ENCODE results near the gene GPRIN2.
"Not testable (repeated sequence)": the region's sequence is repeated elsewhere in the genome, so short reads cannot be mapped to it uniquely, and the experiment has no call there.

GPRIN2 gene

GRCh38 chr10:46556515-46557318 lies at the start of gene GPRIN2:
Gene GPRIN2 (minus strand): TSS chr10:46556658. CDS start chr10:46550736, 5,922 bp downstream.
- no peak for DNase-seq (ENCODE audit: low read depth in 2 of 2)

DNA sequence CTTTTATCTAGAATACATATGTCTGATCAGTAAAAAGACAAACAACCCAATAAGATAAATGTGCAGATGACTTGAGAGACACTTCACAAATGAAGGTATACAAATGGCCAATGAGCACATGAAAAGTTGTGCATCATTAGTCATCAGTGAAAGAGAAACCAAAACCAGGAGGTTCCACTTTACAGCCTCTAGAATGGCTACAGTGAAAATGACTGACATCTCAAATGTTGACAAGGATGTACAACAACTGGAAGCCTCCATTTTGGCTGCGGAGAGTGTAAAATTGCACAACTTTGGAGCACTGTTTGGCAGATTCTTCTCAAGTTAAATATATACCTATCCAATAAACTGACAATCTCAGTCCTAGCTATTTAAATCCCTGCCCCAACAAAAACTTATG lies 44.1 kb upstream of the GPRIN2 start:
- not testable (repeated sequence) for DNase-seq (ENCODE audit: low read depth in 2 of 2)

- not testable (repeated sequence) for DNase-seq (ENCODE audit: low read depth in 2 of 2)
These were observed 41.3 kb upstream of the GPRIN2 start for GRCh38 chr10:46597616-46598246.

GRCh38 chr10:46596570-46596969 lies 40.1 kb upstream of the GPRIN2 start:
- not testable (repeated sequence) for DNase-seq (ENCODE audit: low read depth in 2 of 2)

GRCh38 chr10:46594453-46595063 lies 38.1 kb upstream of the GPRIN2 start:
- not testable (repeated sequence) for DNase-seq (ENCODE audit: low read depth in 2 of 2)

DNA sequence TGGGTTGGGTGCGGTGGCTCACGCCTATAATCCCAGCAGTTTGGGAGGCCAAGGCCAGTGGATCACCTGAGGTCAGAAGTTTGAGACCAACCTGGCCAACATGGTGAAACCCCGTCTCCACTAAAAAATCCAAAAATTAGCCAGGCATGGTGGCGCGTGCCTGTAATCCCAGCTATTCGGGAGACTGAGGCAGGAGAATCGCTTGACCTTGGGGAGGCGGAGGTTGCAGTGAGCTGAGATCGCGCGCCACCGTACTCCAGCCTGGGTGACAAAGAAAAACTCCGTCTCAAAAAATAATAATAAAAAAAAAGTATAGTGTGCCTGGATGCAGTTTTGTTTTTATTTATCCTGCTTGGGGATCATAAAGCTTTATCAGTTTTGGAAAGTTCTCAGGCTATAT lies 36.8 kb upstream of the GPRIN2 start:
- DNase-seq (ENCODE audit: low read depth in 2 of 2) = not testable (repeated sequence)

- not testable (repeated sequence) for DNase-seq (ENCODE audit: low read depth in 2 of 2)
These were observed 34.6 kb upstream of the GPRIN2 start for GRCh38 chr10:46591053-46591452.

DNA sequence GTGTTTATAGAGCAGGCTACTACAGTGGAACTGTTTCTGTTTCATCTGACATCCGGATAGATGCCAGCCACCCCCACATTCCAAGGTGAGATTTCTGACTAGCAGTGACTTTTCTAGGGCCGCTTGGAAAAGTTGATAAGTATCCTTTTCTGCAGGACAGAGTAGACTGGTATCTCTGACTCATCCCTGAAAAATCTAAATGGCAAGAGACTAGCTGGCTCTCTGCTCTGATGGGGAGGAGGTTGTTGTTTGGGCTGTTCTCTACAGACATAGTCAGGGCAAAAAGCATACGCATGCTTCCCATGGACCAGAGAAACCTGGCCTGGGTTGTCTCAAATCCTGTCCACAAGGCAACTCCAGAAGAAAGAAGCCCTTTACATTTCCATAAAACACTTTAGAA lies 33.1 kb upstream of the GPRIN2 start:
- not testable (repeated sequence) for DNase-seq (ENCODE audit: low read depth in 2 of 2)

GRCh38 chr10:46588221-46588620 lies 31.8 kb upstream of the GPRIN2 start:
- DNase-seq (ENCODE audit: low read depth in 2 of 2) = not testable (repeated sequence)

DNA sequence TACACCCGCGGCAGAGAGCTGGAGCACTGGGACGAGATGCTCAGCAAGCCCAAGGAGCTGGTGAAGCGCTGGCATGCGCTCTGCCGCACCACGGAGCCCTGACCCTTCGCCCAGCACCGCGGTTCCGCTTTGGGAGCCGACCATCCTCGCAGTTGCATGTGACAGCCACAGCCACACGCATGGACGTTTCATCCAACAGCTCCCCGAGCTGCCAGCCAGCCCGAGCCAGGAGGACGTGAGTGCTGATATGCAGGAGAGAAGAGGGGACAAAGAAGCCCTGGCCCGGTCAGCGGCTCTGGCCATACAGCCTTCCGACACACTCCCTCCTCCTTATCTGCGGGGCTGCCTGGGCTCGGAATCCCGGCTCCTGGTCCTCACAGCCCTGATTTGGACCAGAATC lies 31.1 kb upstream of the GPRIN2 start:
- DNase-seq (ENCODE audit: low read depth in 2 of 2) = not testable (repeated sequence)

- DNase-seq (ENCODE audit: low read depth in 2 of 2) = not testable (repeated sequence)
These were observed 28.8 kb upstream of the GPRIN2 start for GRCh38 chr10:46585246-46585645.

GRCh38 chr10:46584196-46584595 lies 27.7 kb upstream of the GPRIN2 start:
- not testable (repeated sequence) for DNase-seq (ENCODE audit: low read depth in 2 of 2)

DNA sequence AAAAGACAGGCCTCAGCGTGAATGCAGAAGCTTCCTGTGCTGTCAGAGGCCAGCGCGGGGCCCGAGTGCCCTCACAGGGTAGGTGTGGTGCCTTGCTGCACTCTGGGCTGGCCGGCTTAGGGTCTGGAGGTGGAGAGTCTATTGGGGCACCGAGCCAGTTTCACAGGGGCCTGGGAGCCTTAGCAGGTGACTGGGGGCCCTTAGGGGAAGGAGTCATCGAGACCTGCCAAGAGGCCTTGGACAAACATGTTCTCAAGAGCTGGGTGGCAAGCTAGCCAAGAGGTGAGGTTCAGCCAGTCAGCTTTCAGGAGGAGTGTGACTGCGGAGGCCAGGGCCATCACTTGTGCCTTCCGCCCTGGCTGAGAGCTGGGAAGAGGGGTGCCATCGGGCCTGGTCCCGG lies 26.1 kb upstream of the GPRIN2 start:
- DNase-seq (ENCODE audit: low read depth in 2 of 2) = not testable (repeated sequence)

DNA sequence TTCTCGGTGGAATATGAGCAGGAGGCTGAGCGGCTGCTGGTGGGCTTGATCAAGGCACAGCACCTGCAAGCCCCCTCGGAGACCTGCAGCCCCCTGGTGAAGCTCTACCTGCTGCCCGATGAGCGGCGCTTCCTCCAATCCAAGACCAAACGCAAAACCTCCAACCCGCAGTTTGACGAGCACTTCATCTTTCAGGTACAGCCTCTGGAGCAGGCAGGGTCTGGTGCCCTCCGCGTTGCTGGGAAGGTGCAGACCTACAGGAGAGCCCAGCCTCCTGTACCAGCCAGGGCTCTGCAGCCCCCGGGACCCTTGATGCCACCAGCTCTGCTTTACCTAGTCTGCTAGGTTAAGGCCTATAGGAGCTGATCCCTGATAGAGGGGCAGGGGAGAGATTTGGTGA lies 25.5 kb upstream of the GPRIN2 start:
- DNase-seq (ENCODE audit: low read depth in 2 of 2) = not testable (repeated sequence)

- DNase-seq (ENCODE audit: low read depth in 2 of 2) = not testable (repeated sequence)
These were observed 22.9 kb upstream of the GPRIN2 start for GRCh38 chr10:46579378-46579777.

DNA sequence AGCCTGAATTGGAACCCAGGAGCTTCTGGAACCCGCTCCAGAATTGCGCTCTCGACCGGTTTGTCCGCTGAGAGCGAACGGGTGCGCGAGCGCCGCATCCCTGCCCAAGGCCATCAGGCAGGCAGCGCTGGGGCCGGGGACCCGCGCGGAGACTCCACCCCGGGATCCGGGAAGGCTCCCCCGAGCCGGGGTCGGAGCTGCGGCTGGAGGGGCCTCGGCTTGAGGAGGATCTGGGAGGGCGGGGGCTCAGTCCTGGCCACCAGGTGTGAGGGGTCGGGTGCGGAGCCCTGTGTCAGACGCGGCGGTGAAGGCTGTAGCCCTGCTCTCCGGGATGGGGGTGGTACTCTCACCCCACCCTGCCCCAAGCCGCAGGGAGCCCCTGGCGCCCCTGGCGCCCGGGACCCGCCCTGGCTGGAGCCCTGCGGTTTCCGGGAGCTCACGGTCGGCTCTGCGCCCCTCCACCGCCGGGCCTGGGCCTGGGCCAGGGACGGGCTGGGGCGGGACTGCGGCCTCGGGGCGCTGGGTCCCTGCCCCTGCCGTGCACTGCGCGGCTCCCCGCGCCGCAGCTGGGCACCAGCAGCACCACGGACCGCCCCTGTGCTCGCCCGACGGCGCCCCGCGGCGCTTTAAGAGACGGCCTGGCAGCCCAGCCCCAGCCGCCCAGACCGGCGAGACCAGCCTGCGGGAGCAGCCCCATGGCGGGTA lies 22.2 kb upstream of the GPRIN2 start, which contains the start of gene SYT15:
Gene SYT15 (plus strand): TSS at position 655 of the 705 bp plus-strand sequence. CDS start 41 bp downstream, at position 696.
- DNase-seq (ENCODE audit: low read depth in 2 of 2) = not testable (repeated sequence)

- DNase-seq (ENCODE audit: low read depth in 2 of 2) = not testable (repeated sequence)
These were observed 21.4 kb upstream of the GPRIN2 start for GRCh38 chr10:46577624-46578473.

GRCh38 chr10:46573884-46574283 lies 17.4 kb upstream of the GPRIN2 start:
- not testable (repeated sequence) for DNase-seq (ENCODE audit: low read depth in 2 of 2)

DNA sequence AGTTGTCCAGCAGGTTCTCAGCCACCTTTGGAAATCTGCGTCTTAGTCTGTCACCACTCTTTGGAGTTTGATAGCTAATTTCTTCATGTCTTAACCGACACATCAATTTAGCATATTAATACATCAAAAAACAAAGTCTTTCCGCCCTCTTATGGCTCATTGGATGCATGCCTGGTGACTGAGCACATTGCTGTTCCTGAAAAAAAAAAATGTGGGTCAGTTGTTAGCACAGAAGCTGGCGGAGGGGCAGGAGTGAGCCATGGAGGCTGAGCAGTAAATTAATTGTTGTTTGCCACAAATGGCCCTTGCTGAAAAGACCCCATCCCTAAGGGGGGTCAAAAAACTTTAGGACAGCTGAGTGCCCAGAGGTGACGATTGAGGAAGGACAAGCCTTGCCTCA lies 16.9 kb upstream of the GPRIN2 start:
- not testable (repeated sequence) for DNase-seq (ENCODE audit: low read depth in 2 of 2)

DNA sequence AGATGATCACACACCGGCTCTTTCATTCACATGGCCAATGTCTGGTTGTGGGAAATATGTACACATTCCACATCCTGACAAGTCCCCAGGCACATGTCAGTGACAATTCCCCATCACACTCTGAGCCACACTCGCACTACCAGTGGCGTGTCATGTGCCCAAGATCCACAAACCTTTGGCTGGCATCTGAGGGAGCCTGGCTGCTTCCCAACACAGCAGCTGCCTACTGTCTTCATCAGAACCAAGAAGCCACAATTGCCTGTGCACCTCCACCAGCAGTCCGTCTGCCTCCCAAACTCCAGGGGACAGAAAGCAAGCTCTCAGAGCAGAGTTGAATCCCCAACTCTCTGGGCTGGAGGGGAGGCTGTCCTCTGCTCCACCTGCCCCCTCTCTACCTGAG lies 16.3 kb upstream of the GPRIN2 start:
- DNase-seq (ENCODE audit: low read depth in 2 of 2) = not testable (repeated sequence)

GRCh38 chr10:46570655-46571054 lies 14.2 kb upstream of the GPRIN2 start:
- DNase-seq (ENCODE audit: low read depth in 2 of 2) = not testable (repeated sequence)
